Adrenal gland (tissue), 5 donors: ENCODE results near the gene KLF6.

Experiments used
- CTCF ChIP-seq, 6 experiments: fragments of 450-650 bp in 4 of 6; fragments of 200-600 bp in 2 of 6; sonication (generic) in 1 of 6; IDR thresholded peaks; 1 replicate in 5 of 6; 2 replicates in 1 of 6; pipeline versions ENCODE4 v1.5.1 to v1.8.0; 2016 to 2021; ENCODE audit warnings: antibody characterized with exemption in 6 of 6, mild to moderate bottlenecking in 2 of 6, moderate library complexity in 1 of 6
- POLR2A ChIP-seq, 2 donors: fragments of 450-650 bp; IDR thresholded peaks; one replicate each; pipeline ENCODE4 v1.6.1; 2017; ENCODE audit warnings: antibody characterized with exemption in 2 of 2, mild to moderate bottlenecking in 2 of 2, moderate library complexity in 1 of 2
- donor health status: DM: no; HTN: no; CAD: no.

GRCh38 chr10:3828404-3829155 is 43.6 kb upstream of the KLF6 start:
- TF ChIP-seq CTCF (IDR thresholded peaks at IDR 0.05) (no peak), POLR2A (IDR thresholded peaks at IDR 0.05) (no peak)
